Fibroblast of skin of right quadriceps (primary cell): ENCODE measurements around the gene CBX5.
"Not testable (repeated sequence)": the region's sequence is repeated elsewhere in the genome, so short reads cannot be mapped to it uniquely, and the experiment has no call there.

Experiments
- DNase-seq: peaks from one replicate; pipeline ENCODE4 v3.0.0-alpha.2; 2013

Gene CBX5

DNA sequence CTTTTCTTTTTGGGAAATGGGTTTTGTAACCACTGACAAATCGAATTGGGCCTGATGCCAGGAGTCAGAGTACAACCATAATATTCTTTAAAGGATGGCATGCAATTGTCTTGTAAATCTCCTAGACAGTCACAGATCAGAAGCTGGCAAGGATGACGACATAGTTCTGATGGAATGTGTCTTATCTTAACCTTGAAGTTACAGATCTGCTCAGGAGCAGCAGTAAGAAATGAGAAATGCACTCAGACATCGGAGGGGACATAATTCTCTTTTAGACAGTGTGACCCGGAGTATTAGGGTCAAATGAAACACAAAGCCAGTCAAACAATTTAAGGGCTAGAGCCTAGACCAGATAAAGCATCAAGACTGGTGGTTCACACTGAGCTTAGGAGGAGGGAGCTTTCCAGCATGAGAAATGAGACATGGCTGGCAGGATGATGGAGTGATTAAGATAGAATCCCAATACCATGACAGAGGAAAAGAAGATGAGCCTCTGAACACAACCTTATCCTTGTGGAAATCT is 17.5 kb downstream of the CBX5 start:
- peak; percentile 72 for DNase-seq

DNA sequence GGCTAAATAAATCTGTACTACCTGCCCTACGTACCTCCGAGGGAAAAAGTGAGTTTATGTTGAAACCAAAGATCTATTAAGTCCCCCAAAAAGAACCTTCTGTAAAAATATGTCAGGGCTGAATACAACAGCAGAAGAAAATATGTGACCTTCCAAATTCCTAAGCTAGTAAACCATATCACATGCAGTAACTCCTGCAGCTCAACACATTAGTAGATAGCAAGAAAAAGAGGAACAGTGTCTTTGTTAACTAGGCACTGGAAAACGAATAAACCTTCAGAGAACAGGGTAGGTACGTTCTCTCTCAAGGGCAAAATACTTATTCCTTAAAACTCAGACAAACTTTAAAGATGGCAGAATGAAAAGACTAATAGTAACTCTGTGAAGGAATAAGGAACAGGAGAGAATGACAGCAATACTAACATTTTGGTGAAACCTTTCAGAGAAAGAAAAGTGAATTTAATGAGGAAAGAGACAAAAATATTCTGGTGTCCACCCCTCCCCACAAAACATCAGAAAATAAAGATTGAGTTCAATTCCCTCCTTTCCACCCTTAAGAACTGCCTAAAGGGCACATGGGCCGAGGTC is 18.0 kb downstream of the CBX5 start:
- DNase-seq = peak; percentile 27

DNA sequence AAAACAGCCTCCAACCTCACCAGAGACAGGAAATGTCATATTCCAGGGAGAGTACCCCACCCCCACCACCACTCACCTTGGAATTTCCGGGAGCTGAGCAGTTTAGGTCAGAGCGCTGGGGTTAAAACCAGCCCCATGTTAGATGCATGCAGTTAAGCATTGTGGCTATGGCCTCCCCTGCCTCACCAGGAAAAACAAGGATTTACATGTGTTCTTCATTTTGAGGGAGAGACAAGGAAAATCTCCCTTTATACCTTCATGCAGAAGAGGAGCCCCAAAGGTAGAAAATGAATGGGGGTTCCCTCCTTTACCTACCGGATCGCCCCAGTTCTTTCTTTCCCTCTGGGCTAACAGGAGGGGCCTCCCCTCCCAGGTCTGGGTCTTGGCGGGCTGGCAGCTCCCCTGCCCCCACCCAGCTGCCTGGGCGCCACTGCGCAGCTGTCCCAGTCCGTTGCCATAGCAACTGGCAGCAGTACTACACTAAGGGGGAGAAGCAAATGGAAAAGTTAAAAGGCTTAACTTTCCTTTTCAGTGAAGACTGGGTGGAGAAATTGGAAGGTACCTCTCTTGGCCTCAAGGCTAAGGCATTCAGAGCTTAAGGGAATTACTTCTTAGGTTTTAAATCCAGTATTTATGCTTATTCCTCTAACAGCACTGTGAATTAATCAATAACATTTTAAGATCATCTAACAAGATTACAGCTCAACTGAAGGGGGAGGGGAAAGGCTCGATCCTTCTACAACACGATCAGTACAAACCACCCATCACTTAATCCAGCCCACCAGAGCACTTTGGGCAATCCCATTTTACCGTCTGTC is 20.5 kb downstream of the CBX5 start:
- peak; percentile 93 for DNase-seq

DNA sequence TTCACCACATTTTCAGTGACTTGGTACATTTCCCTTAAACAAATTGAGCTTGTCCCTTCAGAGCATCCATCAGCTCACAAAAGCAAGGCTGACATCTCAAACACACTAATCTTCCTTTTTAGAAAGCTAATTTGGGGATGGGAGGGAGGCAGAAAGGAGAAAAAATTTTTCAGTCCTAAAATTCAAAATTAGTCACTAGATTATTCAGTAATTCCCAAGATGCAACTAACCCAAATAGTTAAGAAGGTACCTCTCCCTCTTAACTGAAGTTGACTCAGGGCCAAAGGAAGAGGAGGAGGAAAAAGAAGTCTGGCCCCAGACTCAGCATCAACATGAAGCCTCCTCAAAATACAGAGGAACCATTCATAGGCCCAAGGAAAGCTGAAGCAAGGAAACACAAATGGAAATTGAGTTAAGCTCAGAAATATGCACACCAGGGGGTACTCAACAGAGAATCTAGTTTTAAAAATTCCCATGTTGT is 21.7 kb downstream of the CBX5 start:
- peak; percentile 81 for DNase-seq

DNA sequence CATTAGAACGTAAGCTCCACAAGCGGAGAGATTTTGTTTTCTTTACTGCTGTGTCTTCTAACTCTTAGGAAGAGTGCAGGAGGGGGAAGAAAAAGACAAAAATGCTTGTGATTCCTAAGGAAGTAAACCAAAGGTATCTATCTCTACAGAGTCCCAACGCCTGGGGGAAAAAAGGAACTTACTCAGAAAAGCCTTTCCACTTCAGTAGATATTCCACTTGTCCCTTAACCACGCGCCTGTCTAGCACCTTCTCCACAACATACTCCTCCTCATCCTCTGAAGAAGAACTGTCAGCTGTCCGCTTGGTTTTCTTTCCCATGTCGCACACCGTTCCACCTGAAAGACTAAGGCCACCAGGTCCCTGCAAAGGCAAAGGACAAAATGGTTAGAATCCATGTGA is 22.6 kb downstream of the CBX5 start:
- DNase-seq = no peak

DNA sequence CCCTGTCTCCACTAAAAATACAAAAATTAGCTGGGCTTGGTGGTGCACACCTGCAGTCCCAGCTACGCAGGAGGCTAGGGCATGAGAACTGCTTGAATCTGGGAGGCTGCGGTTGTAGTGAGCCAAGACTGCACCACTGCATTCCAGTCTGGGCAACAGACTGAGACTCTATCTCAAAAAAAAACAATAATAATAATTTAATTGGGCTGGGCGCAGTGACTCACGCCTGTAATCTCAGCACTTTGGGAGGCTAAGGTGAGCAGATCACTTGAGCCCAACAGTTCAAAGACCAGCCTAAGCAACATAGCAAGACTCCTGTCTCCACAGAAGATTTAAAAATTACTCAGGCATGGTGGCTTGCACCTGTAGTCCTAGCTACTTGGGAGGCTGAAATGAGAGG is 26.7 kb downstream of the CBX5 start:
- no peak for DNase-seq

DNA sequence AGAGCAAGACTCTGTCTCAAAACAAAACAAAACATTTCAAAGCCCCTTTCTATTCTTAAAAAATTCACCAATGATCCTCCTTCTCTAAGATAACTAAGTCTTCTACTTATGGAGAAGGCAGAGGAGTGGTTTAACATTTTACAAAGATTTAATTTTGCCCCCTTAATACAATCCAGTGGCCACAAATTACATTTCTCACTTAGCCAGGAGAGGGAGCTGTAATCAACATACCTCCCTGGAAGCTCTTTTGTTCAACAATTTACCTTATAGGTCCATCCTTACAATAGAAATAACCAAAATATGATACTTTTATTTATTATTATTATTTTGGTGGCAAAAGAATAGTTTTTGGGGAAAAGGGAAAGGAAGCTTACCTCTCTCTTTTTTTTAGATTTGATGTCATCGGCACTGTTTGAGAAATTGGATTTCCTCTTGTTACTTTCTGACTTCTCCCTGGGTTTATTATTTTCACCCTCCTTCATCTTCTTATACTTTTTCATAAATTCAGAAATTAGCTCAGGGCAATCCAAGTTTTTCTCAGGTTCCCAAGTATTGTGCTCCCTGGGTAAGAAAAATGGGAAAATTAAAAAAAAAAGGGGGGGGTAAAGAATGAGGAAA is 28.1 kb downstream of the CBX5 start:
- peak; percentile 58 for DNase-seq

DNA sequence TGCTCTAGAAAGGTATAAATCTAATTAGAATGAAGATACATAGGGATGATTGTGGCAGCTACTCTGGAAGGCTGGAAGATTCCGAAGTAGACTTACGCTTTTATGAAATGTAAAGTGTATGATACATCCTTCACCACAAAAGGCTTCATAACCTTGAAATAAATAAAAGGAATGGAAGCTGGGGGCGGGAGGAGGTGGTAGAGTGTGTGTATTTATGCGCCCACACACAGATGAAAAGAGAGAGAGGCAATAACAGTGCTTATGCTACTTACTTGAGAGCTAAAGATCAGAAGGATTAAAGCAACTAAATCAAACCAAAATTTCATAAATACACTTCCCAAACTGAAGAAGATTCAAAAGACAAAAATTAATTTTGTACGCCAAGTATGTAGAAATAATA is 30.4 kb downstream of the CBX5 start:
- no peak for DNase-seq

DNA sequence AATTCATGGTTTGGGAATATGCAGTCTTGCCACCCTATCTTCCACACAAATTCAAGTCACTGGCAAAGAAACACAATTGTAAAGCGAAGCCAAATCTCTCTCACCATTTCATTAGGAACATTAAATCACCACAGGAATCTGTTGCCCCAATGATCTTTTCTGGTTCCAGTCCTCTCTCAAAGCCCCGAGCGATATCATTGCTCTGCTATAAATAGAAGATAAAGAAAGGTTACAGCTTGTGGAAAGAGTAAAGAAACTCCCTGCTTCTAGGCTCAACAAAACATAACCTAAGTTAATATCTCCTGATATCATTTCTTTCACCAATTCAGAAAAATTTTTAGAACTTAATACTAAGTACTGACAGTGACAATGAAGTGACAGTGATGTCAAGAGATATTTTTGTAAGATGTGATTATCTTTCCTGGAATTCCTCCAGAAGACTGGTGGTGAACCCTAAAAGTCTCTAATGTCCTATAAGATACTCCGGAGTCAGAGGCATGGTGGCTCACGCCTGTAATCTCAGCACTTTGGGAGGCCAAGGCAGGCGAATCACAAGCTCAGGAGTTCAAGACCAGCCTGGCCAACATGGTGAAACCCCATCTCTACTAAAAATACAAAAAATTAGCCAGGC is 33.8 kb downstream of the CBX5 start:
- no peak for DNase-seq

DNA sequence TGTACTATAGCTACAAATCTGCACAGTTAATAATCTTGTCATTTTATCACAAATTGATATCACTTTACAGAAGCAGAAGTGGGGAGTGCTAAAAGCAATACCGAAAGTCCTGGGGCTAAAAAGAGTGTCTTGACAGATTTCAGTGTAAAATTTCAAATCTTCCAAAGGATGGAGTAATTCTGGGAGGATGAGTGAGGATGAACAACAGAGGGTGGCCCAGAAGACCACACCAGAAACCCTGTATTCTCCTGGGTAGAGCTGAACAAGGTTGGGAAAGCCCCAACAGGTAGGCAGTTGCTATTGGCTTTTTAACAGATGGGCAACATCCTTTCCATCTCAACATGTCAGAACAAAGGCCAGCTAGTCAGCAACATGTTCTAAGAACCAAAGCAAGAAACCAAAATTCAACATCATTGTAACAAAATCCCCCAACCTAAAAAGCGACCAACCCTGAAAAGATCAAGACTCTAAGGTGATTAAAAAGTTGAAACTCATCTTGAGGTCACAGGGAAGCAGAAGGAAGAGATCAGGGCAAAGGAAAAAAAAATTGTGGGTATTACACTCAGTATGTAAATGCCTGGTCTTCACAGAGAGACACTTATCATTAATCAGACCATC is 38.8 kb downstream of the CBX5 start:
- DNase-seq = no peak

DNA sequence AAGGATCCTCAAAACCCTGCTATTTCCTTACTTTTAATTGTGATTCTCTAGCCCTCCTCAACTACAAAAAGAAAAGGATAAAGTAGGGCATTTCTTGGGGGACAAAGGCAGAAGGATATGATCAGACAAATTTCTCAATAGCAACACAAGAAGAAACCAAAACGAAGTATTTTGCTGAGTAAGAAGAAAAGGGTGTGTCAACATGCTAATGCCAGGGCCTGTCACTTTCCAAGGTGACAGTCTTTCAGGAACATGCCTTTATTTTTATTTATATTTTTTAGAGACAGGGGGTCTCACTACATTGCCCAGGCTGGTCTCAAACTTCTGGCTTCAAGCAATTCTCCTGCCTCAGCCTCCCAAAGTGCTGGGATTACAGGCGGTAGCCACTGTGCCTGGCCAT is 39.8 kb downstream of the CBX5 start:
- DNase-seq = no peak

DNA sequence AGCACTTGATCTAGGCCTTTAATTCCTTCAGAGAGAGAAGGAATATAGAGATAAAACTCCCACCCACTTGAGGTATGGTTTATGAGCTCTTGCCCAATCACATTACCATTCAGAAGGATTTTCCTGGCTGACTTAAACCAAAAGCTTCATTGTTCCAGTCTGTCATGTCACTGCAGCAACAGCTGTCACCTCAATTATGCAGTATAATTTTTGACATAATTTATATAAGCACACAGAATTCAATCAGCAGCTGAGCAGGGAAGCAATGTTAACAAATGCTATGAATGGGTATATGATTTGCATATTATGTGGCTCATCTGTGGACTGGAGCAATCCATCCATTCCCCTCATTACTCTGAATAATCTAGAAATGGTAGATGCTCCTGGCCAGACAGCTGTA is 40.3 kb downstream of the CBX5 start:
- DNase-seq = no peak

DNA sequence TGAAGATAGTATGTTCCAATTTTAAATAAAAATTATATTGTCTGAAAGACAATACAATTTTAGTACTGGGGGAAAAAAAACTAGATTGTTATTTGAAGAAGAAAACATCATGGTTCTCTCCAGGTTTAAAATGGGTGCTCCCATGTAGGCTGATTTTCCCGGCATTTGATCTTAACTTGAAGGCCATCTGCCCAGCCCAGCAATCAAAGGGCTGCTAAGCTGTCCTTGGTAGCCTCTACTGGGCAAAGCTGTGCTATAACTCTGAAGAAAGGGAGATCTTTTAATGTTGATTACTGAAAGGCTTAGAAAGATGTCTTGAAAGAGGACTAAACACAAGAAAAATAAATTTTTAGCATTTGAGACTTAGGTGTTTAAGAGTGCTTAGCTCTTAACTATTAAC is 41.4 kb downstream of the CBX5 start:
- DNase-seq = no peak

DNA sequence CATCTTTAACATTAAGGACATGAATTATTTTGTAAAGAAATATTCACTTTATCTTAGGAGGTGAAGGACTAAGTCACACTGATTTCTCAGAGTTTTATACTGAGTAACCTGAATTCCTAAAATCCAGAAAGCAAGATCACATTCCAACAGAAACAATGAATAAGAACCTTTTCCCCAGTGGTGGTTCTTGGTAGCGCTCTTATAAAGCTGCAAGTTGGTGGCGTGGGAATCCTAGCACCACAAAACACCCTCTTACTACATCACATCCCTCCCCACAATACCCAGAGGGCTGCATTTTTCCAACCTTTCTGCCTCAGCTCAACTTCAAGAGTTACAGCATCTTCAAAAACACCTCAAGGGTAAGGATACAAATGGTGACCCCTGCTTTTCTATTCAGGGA is 47.1 kb downstream of the CBX5 start:
- peak; percentile 74 for DNase-seq

DNA sequence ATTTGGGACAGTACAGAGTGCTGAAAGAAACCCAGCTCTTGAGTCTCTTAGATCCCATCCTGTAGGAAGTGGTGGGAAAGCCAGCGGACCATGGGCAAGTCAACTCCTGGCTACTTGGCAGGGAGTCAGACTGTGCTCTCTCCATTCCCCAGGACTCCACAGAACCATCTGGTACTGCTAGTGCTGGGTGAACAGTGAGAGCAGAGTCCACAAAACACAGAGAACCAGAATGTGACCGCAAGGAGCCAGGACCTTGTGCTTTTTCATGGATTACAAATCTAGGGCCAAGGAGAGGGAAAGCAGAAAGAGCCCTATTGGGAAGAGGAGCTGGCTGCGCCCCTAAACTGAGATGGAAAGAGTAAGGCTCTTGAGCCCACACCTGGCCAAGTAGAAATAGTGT is 48.7 kb downstream of the CBX5 start:
- DNase-seq = not testable (repeated sequence)

DNA sequence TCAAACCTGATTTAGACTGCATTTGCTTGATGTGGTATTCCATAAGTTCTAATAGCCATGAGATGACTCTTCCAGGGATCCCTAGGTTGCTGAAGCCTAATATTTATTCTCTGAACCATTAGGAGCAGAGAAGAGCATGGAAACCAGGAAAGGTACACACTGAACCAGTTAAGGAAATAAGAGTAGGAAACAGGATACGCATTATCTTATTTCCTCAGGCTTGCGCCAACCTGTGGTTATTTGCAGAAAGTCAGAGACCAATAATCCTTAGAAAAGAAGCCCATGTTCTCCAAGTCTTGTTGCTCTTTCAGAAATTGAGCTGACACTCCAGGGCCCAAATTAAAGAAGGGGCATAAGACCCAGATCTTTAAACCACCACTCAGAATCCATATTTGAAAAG is 49.4 kb downstream of the CBX5 start:
- no peak for DNase-seq

DNA sequence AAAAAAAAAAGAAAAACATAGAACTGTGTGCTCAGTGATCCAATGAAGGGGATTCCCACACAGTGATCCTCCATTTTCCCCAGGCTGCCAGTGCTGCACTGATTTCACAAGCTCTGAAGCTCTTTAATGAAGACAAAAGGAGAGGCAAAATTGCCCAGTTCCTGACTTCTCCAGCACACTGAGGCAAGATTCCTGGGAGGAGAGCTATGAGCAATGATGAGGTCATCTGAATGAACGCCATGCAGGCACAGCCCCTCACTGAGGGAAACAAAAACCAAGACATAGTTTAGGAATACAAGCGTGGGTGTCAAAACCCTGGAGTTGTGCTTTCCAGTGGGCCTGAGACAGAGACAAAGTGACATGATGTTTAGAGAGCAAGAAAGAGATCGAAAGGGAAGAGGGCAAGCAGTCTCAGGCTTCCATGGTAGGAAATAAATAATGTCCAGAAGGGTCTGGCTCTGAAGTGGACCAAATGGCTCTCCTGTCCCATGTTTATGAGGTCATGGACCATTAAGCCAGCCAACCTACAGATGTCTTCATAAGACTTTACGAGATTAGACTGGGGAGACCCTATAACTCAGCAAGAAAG is 50.2 kb downstream of the CBX5 start:
- peak; percentile 97 for DNase-seq

DNA sequence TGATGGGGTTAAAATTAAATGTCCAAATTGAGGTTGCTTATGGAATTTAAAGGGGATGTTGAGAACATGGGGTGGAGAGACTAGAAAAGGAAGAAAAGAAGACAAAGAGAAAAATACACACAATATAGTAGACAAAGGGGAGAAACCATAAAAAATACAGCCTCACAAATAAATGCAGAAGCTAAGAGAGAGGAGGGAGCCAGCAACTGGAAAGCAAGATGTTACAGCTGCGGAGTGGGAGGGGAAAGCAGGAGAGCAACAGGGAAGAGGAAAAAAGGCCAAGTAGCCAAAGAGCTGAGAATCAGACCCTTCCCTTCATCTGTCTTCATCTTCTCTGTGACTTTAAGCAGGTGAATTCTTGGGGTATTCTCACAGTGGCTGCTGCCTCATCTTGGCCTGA is 51.5 kb downstream of the CBX5 start:
- DNase-seq = no peak

DNA sequence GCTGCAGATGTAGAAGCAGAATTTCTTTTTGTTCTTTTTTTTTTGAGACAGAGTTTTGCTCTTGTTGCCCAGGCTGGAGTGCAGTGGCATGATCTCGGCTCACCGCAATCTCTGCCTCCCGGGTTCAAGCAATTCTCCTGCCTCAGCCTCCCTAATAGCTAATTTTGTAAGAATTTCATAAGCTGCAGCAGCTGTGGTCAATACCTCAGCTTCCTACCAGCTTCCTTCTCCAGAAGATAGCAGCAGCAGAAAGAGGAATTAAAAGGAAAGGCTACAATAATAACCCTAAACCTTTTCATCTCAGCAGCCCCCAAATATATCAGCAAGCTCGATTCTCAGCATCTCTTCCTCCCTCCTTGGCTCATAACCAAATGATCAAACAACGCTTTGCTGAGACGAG is 52.0 kb downstream of the CBX5 start:
- DNase-seq = not testable (repeated sequence)

DNA sequence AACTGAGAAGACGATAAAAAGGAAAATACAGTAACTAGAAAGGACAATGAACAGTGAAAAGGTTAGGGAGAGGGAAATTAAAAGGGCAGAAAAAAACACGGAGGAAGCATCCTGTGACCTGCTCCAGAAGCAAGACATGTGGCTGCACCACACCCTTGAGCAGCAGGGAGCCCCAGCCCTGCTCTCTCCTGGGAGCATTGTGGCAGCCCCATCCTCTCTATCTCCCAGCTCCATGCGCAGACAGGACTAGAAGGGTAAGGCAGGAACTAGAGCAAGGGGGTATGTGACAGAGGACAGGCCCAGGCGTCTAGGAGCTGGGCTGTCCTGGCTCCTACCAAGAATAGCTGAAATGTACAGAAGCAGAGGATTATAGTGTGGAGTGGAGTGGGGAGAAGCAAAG is 52.5 kb downstream of the CBX5 start:
- DNase-seq = no peak

DNA sequence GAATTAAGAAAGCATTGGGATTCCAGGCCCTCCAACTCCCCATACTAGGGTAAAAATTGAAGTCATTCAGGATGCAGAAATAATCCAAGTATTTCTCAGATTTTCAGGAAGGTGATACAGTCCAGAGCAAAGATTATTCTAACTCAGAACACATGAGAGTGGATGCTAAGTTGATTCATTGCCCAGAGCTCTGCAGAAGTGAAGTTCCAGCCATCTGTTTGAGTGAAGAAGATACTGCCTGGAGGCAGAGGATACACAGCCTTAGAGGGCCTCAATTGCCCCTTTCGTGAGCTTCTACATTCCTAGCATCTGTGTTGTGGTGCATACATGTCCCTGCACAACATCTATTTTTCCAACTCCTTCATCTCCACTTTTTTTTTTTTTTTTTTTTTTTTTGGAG is 54.3 kb downstream of the CBX5 start:
- DNase-seq = no peak

DNA sequence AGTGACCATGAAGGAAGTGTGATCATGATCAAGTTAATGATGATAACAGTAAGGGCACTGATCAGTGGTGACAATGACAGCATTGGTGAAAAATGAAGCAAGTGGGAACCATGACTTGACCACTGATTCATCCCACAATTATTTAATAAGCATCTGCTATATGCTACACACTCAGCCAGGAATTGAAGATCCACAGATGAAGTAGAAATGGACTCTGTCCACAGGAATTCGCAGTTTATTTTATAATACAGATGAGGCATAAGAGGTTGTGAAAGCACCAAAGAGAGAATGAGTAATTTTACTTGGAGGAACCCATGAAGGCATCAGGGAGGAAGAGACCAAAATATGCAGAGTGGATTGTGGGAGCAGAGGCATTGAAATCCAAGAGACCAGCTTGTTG is 57.3 kb downstream of the CBX5 start:
- peak; percentile 98 for DNase-seq
